ENCODE results near the gene ZNF618.

The ZNF618 gene

GRCh38 chr9:114084282-114085073, 208.4 kb downstream of the ZNF618 start:
- TF ChIP-seq CTCF (conservative IDR thresholded peaks at IDR 0.05; ENCODE audit: low read depth) = no peak
- H3K27ac ChIP-seq = no peak overlapping the region
- ChIA-PET POLR2A (ENCODE audit: low non-redundant PET) (no interaction called here), CTCF (interaction anchor here (0.6 to 6.8 kb wide), 8 partner anchors 15 to 288 kb away, joined by 3 to 73 read pairs (median 4); no protein-coding TSS in a partner anchor)
- no peak for DNase-seq (ENCODE audit: low spot score)

DNA sequence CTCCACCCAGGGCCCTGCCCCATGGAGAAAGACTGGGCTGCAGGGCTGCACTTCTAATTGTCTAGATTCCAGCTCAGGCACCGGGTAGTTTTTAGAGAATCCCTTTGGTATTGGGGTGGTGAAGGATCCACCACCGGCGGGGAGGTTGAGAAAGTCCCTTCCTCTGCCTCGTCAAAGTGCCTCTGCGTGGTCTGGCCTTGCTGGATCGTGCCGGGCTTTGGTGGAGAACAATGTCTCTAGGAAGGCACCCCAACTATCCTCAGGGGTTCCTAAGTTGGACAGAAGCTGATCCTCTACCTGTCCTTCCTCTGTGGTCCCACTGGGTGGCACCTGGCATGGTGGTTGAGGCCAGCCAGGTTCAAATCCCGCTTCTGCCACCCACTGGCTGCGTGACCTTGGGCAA, 209.3 kb downstream of the ZNF618 start:
- POLR2A ChIA-PET (ENCODE audit: low non-redundant PET) = no interaction called here
- TF ChIP-seq CTCF (conservative IDR thresholded peaks at IDR 0.05; ENCODE audit: low read depth) = no peak
- CTCF ChIA-PET = interaction anchor here (0.8 to 6.8 kb wide), 3 partner anchors 22 to 208 kb away, joined by 3 to 73 read pairs (median 9); no protein-coding TSS in a partner anchor
- DNase-seq (ENCODE audit: low spot score) = no peak
- H3K27ac ChIP-seq = no peak overlapping the region

DNA sequence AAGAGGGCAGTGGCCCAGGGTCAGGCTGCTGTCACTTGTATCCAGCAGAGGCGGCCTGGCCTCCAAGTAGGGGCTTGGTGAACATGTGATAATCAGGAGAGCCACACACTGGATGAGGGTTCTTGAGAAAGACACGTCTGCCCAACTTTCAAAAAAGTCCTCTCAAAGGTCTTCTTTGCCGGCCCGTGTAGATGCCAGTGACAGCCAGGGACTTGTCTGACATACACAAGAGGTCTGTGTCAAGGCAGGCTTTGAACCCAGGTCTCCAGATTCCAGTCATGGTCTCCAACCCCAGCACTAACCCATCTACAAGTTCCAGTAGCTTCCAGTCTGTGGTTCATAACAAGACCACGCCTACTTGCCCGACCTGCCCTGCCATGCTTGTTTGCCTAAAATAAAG, 209.9 kb downstream of the ZNF618 start:
- no peak overlapping the region for H3K27ac ChIP-seq
- no peak for DNase-seq (ENCODE audit: low spot score)
- POLR2A ChIA-PET (ENCODE audit: low non-redundant PET) = no interaction called here
- TF ChIP-seq CTCF (conservative IDR thresholded peaks at IDR 0.05; ENCODE audit: low read depth) = no peak
- CTCF ChIA-PET = interaction anchor here (3.7 to 6.8 kb wide), 2 partner anchors 22 to 203 kb away, joined by 9 to 73 read pairs; no protein-coding TSS in a partner anchor

- DNase-seq (ENCODE audit: low spot score) = no peak
- no peak for TF ChIP-seq CTCF (conservative IDR thresholded peaks at IDR 0.05; ENCODE audit: low read depth)
- ChIA-PET CTCF (interaction anchor here (0.6 to 6.8 kb wide), 3 partner anchors 21 to 405 kb away, joined by 4 to 73 read pairs (median 9); no protein-coding TSS in a partner anchor), POLR2A (ENCODE audit: low non-redundant PET) (no interaction called here)
- no peak overlapping the region for H3K27ac ChIP-seq
These were observed 210.5 kb downstream of the ZNF618 start for GRCh38 chr9:114086607-114087006.

GRCh38 chr9:114087721-114088120, 211.6 kb downstream of the ZNF618 start:
- H3K27ac ChIP-seq = no peak overlapping the region
- ChIA-PET CTCF (interaction anchor here (3.7 to 6.8 kb wide), 2 partner anchors 20 to 201 kb away, joined by 9 to 73 read pairs; no protein-coding TSS in a partner anchor), POLR2A (ENCODE audit: low non-redundant PET) (no interaction called here)
- no peak for DNase-seq (ENCODE audit: low spot score)
- no peak for TF ChIP-seq CTCF (conservative IDR thresholded peaks at IDR 0.05; ENCODE audit: low read depth)

GRCh38 chr9:114088571-114089170, 212.6 kb downstream of the ZNF618 start:
- ChIA-PET CTCF (interaction anchor here (2.2 to 3.7 kb wide), 2 partner anchors 19 to 20 kb away, joined by 5 to 9 read pairs; no protein-coding TSS in a partner anchor), POLR2A (ENCODE audit: low non-redundant PET) (no interaction called here)
- no peak for TF ChIP-seq CTCF (conservative IDR thresholded peaks at IDR 0.05; ENCODE audit: low read depth)

More at GRCh38 chr9:114088571-114089170, 212.6 kb downstream of the ZNF618 start:
- DNase-seq (ENCODE audit: low spot score) = no peak
- no peak overlapping the region for H3K27ac ChIP-seq
